Stimulated activated CD4-positive, alpha-beta T cell treated with anti-CD3 and anti-CD28 coated beads, Interleukin-4, amount 100 ng/mL, for 48 hours (primary cell): ENCODE measurements around the gene PUM1.

Experiments used
- DNase-seq, 2 donors: peaks; one replicate each; pipeline ENCODE4 v3.0.0-alpha.2; 2020; ENCODE audit warnings: low read depth in 2 of 2

Gene PUM1

DNA sequence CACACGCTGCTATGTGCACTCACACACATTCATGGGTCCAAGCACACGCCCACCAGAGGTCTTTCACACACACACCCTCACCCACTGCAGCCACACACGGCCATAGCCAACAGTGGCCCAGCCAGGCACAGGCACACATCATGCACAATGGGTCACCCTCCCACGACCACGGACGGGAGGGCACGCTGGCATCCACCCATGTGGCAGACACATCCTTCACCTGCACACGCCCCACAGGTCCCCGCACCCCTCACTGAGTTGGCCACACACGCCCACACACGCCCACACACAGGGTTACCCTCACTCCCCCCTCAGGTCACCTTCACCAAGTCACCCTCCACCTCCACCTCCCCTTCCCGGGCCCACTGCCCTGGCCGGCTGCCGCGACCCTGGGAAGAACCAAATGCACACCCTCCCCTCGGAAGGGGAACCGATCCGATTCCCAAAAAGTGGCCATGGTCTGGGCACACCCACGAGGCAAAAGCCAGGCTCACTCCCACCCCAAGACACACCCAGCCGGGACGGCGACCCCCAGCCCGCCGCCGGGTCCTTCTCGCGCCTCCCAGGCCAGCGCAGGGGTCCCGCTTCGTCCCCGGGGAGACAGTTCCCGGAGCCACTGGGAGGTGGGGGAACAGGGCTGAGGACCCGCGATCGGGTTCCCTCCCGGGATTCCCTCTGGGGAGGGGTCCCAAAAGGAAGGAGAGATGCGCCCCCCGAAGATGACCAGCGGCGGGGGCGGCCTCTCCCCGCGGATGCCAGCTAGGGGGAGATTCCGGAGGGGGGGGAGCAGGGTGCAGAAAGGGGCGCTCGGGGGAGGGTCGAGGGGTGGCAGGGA lies 157.8 kb downstream of the PUM1 start:
- no peak for DNase-seq

DNA sequence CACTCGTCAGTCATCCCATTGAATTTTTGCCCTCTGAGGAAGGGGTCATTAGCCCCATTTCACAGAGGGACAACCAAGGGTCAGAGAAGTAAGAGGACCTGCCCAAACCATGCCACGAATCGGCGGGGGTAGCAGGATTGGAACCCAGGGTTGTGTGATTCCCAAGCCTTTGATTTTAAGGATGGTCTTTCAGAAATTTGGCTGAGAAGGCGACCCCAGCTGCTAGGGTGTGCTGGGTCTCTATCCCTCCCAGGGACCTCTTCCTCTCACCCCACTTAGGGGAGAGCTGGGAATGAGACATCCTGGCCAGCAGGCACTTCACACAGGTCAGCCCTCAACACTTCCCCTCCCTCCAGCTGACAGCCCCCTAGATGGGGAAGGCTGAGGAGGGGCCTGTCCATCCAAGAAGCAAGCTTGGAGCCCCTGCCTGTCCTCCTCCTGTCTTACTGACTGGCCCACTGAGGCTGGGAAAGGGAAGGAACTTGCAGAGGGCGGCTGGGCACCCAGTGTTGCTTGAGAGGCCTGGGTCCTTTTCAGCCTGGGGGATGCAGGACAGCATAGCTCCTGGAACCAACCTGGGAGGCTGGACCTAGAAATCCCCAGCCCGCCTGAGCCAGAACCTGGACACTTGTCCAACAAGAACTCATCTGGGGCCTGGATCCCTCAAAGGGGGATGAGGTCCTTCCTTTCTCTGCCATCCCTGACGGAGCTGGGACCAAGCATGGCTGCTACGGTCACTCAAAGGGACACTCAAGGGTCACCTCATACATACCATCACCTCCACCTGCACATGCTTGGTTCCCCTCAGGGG lies 158.7 kb downstream of the PUM1 start:
- no peak for DNase-seq

DNA sequence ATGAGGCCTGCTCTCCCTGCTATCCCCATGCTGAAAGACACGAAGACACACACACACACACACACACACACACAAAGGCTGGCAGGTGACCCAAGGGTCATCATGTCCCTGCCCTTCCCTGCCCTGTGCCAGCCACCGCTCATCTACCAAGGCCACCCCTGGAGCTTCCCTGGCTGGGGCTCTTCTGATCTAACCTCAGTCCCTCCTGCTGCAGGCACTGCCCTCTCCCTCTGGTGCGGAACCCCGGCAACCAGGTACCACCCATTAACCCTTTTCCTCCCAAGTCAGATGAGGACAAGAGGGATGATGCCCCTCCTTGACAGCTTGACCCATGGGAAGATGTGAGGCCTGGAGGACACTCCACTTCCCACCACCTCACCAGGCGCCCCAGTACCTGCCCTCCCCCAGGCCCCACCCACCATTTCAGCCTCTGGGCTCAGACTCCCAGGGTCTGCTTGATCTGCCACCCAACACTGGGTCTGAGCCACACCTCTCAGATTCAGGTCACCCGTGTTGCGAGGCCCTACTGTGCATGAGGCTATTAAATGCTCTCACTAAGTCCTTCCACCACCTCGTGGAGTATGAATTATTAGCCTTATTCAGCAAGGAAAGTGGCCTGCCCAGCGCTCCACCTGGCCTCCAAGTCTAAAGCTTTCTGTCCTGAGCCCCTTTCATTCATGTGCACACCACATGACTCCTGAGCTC lies 159.4 kb downstream of the PUM1 start:
- DNase-seq, result no peak

GRCh38 chr1:30905403-30905802 lies 160.1 kb downstream of the PUM1 start:
- no peak for DNase-seq

GRCh38 chr1:30904962-30905335 lies 160.6 kb downstream of the PUM1 start:
- no peak for DNase-seq

GRCh38 chr1:30904191-30904961 lies 161.1 kb downstream of the PUM1 start:
- no peak for DNase-seq

- DNase-seq, result no peak
Measured at GRCh38 chr1:30903343-30904034, 162.0 kb downstream of the PUM1 start.

DNA sequence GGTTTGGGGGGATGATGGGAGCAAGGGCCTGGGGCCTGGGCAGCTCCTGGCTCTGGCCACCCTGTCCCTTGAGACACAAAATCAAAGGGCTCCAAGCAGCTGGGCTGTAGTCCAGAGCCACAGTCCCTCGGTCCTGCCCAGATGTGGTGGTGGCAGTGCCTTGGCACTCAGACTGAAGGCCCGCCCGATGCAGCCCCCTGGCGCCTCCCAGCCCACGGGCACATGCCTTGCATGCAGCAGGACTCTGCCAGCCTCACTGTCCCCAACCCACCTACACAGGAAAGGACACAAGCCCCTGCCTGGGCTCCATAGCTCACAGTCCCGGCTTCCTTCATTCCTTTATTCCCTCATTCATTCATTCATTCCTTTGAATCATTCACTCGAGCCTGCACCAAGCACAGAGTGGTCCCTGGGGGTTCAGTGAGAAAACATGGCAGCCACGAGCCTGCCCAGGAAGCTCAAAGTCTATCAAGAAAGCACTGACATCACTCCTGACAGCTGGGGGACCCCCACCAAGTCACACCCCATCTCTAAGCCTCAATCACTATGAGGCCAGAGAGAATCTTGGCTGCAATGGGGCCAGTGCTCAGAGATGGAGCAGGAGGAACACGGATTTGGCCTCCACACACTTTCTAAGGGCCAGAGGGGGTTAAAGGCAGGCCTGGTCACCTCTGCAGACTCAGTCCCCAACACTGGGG lies 162.8 kb downstream of the PUM1 start:
- DNase-seq, result no peak

DNA sequence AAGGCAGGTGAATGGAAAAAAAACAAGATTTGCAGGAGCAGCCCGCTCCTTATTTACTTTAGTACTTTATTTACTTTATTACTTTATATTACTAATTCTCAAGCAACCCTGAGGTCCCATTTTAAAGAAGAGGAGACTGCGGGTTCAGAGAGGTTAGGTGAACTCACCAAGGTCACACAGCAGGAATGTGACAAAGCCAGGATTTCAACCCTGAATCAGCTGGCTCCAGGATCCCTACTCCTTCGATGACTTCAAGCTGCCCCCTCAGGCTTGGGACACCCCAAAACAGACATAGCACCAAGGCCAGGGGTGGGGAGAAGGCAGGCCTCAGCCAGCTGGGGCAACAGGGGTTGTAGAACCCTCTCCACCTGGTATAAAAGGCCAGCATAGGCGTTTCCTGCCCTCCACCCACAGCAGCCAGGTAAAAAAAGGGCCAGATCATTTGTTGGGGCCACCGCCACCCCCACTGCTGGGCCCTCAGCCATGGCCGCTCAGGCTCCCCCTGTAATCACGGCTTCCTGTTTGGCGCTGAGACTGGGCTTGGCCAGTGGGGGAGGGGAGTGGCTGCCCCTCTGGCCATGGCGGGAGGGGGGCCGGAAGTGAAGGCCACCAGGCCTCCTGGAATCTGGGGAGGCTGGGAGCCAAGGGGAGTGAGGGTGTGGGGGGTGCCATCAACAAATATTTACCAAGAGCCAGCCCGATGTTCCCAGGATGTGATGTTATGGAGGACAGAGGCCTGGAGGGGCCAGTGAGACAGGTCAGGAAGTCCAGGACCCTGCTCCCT lies 163.5 kb downstream of the PUM1 start:
- no peak for DNase-seq

DNA sequence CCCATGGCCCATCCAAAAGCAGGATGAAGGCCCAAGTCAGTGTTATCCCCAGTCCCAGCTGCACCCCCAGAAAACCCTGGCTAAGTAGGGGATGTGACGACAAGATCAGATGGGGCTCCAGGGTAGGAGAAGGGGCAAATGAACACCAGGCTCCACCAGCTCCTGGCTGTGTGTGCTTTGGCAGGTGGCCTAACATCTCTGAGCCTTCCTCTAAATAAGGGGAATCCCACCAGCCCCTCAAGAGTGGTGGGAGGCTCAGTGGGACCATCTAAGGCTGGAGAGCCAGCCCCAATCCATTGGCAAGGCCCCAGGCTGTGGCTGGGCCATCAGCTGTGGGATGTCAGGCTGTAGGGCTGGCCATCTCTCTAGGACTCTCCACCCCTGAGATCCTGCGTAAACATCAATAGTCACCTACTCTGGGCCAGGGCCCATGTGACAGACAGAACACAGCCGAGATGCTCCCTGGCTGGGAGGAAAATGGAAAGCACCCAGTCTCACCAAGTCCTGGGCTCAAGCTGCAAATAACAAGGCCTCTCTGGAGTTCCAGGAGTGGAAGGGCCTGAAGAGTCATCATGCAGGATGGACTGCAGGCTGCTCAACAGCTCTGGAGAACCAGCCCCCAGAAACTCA lies 164.5 kb downstream of the PUM1 start:
- no peak for DNase-seq

DNA sequence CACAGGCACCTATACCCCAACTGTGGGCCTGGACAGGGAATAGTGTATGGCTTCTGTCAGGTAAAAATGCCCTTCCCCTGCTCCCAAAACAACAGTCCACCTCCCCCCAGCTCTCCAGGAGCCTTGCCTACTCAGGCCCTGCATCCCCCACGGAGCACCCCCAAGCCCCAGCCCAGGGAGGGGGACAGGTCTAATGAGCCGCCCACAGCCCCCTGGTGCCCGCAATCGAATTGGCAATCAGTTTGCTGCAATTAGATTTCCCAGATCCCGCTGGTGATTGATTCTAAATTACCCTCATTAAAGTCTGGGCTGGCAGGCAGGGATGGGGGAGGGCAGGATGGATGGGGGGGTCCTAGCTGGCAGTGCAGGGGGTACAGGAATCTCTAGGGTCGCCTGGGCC lies 165.0 kb downstream of the PUM1 start:
- no peak for DNase-seq

DNA sequence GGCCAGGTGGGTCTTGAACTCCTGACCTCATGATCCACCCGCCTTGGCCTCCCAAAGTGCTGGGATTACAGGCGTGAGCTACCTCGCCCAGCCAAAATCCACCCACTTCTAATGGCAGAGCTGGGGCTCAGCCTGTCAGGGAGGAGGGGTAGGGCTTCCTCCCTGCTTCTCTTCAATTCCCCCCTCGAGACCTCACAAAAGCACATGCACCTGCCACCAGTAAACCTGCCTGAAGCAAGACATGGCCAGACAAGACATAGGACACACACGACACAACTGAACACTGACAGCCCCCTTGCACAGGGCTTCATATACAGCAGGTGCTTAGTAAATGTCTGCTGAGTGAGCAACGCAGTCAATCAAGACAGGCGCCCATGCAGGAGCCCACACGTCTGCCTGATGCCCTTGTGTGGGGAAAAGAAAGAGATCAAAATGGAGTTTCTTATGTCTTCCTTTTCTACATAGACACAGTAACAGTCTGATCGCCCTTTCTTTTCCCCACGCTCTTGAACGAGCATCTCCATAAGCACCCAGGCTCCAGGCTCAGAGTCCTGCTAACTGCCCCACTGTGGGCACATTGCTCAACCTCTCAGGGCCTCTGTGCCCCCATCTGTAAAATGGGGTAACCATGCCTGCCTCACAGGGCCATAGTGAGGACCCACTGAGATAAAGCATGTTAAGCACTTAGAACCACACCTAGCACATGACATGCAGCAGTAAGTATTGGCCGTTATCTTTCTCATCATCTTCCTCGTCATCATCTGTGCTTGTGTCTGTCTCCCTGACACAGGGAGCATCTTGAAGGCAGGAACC lies 165.7 kb downstream of the PUM1 start:
- no peak for DNase-seq

- DNase-seq, result no peak
Measured at GRCh38 chr1:30898031-30898815, 167.3 kb downstream of the PUM1 start.

- DNase-seq, result no peak
Measured at GRCh38 chr1:30896905-30897304, 168.6 kb downstream of the PUM1 start.

- no peak for DNase-seq
Measured at GRCh38 chr1:30895944-30896660, 169.4 kb downstream of the PUM1 start.

DNA sequence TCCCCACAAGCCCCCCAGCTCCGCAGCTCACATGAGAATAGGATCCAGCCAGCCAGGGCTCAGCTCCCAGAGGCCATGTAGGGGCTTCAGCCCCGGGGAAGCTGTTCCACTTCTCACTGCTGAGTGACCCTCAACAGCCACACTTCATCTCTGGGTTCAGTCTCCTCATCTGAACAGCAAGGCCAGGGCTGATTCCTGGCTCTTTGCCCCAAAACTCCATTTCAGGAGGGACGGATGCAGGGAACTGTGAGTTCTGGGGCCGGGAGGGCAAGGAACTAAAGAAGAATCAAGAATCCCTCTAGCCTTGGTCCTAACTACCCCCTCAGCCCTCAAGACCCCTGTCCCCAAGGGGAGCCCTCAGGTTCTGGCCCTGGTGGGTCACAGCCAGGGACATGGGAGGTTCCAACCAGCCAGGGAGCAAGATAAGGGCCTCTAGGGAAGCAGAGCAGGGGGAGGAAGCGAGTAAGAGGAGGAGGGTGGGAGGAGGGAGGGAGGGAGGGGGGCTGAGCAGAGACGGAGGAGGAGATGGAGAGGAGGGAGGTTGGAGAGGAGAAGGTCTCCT lies 170.1 kb downstream of the PUM1 start:
- DNase-seq, result no peak
